ENCODE results near the gene EME2.

- TF ChIP-seq POLR2AphosphoS5 (IDR thresholded peaks at IDR 0.05): no peak
- no peak for TF ChIP-seq CTCF (IDR thresholded peaks at IDR 0.05; ENCODE audit: poor library complexity, severe bottlenecking)
- TF ChIP-seq TAF1 (IDR thresholded peaks at IDR 0.05; ENCODE audit: low read depth): no peak
- TF ChIP-seq EZH2 (IDR thresholded peaks at IDR 0.05; ENCODE audit: borderline replicate concordance, insufficient read depth, low read length, poor library complexity, severe bottlenecking): no peak
- TF ChIP-seq SMC3 (conservative IDR thresholded peaks at IDR 0.05; ENCODE audit: poor library complexity): no peak
- TF ChIP-seq, protein P1, sequence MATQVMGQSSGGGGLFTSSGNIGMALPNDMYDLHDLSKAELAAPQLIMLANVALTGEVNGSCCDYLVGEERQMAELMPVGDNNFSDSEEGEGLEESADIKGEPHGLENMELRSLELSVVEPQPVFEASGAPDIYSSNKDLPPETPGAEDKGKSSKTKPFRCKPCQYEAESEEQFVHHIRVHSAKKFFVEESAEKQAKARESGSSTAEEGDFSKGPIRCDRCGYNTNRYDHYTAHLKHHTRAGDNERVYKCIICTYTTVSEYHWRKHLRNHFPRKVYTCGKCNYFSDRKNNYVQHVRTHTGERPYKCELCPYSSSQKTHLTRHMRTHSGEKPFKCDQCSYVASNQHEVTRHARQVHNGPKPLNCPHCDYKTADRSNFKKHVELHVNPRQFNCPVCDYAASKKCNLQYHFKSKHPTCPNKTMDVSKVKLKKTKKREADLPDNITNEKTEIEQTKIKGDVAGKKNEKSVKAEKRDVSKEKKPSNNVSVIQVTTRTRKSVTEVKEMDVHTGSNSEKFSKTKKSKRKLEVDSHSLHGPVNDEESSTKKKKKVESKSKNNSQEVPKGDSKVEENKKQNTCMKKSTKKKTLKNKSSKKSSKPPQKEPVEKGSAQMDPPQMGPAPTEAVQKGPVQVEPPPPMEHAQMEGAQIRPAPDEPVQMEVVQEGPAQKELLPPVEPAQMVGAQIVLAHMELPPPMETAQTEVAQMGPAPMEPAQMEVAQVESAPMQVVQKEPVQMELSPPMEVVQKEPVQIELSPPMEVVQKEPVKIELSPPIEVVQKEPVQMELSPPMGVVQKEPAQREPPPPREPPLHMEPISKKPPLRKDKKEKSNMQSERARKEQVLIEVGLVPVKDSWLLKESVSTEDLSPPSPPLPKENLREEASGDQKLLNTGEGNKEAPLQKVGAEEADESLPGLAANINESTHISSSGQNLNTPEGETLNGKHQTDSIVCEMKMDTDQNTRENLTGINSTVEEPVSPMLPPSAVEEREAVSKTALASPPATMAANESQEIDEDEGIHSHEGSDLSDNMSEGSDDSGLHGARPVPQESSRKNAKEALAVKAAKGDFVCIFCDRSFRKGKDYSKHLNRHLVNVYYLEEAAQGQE (IDR thresholded peaks at IDR 0.05; ENCODE audit: borderline replicate concordance): no peak
Observed at GRCh38 chr16:1731073-1731472, 41.5 kb upstream of the EME2 start.
